Astrocyte of the spinal cord (primary cell): ENCODE measurements around the gene KCNK10.

Source experiments
- DNase-seq: peaks from one replicate; pipeline ENCODE4 v3.0.0; 2011; ENCODE audit warnings: low read depth, low spot score
- H3K4me3 ChIP-seq: 2 replicates; pipeline ENCODE4 v1.5.1; 2011; ENCODE audit warnings: low read depth, mild to moderate bottlenecking, low read length, moderate library complexity
- in situ Hi-C: cut with HindIII; loops from 2 replicates; pipeline ENCODE4 v1.10.0; 2017; ENCODE audit warnings: low sequenced_read_pairs
- TF ChIP-seq, protein P1 (sequence below): IDR thresholded peaks from 2 replicates; pipeline ENCODE4 v1.5.1; 2012; ENCODE audit warnings: low read depth, mild to moderate bottlenecking, low read length, inconsistent platforms

KCNK10 gene

DNA sequence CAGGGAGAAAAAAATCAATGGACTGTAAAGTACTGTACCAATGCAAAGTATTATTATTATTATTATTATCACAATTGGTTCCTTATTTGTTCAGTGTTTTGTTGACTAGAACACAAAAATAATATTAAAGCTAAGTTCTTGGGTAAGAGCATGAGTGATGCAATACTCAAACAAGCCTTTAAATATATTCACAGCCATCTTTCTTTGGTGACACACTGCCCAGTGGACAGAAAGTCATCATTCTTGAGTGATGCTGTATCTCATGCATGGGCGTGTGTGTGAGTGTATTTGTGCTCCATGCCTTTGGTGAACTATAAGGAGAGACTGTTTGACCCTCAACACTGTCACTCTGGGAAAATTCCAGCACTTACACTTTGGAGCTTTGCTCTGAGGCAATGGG, 93.6 kb downstream of the KCNK10 start:
- TF ChIP-seq, protein P1, sequence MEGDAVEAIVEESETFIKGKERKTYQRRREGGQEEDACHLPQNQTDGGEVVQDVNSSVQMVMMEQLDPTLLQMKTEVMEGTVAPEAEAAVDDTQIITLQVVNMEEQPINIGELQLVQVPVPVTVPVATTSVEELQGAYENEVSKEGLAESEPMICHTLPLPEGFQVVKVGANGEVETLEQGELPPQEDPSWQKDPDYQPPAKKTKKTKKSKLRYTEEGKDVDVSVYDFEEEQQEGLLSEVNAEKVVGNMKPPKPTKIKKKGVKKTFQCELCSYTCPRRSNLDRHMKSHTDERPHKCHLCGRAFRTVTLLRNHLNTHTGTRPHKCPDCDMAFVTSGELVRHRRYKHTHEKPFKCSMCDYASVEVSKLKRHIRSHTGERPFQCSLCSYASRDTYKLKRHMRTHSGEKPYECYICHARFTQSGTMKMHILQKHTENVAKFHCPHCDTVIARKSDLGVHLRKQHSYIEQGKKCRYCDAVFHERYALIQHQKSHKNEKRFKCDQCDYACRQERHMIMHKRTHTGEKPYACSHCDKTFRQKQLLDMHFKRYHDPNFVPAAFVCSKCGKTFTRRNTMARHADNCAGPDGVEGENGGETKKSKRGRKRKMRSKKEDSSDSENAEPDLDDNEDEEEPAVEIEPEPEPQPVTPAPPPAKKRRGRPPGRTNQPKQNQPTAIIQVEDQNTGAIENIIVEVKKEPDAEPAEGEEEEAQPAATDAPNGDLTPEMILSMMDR = no peak
- no peak for DNase-seq
- no peak overlapping the region for H3K4me3 ChIP-seq
- in situ Hi-C loops = no loop called here

DNA sequence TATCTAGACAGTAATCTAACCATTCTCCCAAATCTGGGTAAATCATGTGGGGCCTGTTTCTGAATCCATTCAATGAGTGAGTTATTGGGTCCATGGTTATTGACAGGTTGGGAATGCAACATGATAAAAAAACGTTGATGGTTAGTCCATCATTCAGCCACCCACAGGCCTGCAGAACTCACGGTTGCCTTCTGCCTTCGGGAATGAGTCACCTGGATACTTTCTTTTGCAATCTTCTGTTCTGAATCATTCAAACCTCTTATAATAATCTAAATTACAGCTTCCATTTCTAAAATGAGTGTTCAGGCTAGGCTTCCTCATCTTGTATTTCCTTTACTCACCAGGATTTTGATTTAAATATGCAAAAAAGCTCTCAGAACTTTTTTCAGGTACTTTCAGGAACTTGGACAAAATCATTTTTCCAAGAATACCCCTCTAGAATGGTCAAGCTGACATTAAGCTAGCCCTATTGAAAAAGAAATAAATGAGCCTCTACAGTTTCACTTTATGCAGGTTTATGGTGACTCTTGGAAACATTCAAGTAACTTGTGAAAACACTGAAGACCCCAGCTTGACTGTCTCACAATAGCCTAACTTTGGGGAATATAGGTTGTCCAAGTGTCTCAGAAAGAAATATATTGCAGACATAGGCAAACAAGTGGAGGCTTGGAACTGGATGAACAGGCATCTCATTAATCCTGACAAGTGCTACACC, 94.4 kb downstream of the KCNK10 start:
- TF ChIP-seq, protein P1 = no peak
- in situ Hi-C loops = no loop called here
- H3K4me3 ChIP-seq = no peak overlapping the region
- no peak for DNase-seq

DNA sequence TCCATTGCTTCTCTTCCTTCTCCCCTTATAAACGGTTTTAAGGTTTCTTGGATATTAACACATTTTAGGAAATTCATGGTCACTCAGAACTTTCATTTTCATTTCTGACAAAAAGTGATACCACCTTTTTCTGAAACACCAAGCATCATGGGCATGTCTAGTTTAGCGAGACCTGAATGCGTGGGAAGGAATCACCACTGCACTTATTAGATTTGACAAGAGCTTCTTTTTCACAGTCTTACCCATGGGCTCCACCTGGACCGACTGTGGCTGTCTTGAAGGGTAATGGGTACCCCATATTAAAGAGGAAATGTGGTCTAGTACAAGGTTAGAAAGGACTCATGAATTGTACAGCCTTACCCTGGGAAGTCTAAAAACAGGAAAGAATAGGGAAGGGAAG, 95.4 kb downstream of the KCNK10 start:
- H3K4me3 ChIP-seq = no peak overlapping the region
- in situ Hi-C loops = no loop called here
- TF ChIP-seq, protein P1 = no peak
- DNase-seq = no peak

DNA sequence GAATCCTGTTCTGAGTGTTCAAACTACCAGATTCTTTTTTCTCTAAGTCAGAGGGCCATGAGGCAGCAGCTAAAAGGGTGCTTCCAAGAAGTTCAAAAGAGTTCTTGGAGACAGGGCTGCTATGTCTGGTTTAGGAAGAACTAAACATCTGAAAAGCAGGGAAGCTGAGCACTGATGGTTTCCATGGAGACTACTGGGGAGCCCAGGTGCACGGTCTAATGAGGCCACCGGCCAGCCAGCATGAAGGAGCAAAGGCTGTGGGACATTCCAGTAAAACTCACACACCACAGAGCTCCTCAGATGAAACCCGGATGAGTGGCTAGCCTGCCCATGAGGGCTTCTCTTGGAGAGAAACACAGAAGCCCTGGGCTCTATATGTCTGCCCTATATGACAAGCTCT, 97.3 kb downstream of the KCNK10 start:
- no peak for DNase-seq
- in situ Hi-C loops = no loop called here
- H3K4me3 ChIP-seq = no peak overlapping the region
- TF ChIP-seq, protein P1 = no peak

DNA sequence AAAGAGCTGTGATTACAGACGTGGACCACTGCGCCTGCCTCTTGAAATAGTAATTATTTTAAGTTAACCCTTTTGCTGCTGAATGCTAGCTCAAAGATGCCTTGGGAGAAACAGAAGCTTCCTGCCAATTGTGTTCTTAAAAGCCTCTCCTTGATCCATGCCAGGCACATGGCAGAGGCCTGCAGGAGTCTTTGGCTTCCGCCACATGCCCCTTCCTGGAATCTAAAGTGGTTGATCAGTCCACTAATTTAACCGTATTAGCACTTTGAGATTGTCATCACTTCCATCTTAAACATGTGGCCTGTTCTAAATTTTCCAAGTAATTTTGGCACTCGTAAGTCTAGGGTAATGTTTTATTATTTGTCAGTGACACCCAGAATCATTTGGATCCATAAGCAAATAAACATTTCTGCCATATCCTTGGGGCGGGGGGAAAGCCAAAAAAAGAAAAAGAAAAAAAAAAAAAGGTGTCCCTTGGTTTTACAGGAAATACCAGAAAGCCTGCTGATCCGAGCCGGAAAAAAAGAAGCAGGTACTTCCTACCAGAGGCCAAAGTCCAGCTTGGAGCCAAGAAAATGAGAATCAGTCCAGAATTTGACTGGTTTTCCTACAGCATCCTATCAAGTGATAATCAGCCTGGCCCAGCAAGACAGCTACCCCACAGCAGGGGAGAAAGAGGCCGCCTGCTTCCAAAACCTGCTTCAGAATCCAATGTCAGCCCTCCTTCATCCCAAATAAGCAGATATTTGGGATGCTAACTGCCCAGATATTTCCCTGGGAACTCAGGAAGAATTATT, 104.8 kb downstream of the KCNK10 start:
- no peak for DNase-seq
- TF ChIP-seq, protein P1 = no peak
- H3K4me3 ChIP-seq = no peak overlapping the region
- in situ Hi-C loops = no loop called here

DNA sequence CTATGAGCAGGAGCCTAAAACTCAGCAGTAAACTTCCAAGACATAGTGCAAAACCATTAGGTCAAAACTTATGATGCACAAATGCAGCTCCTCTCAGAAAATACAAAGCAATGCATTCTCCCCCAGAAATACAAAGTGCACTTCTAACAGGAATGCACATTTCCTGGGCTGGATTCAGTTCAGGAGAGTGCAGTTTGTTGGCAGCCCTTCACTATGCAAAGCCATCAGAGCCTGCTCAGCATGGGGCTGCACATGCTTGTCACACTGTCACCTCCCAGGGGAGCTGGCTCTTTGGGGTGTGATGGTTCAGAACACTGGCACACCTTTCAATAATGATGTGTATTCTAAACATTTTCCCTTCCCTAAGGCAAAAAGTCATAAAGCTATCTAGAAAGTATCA, 110.4 kb downstream of the KCNK10 start:
- in situ Hi-C loops = no loop called here
- TF ChIP-seq, protein P1 = no peak
- no peak overlapping the region for H3K4me3 ChIP-seq
- no peak for DNase-seq
